Mesenchymal stem cell (in vitro differentiated cells and primary cell): ENCODE measurements around the gene DEPDC5.

Experiments used
- DNase-seq: peaks from one replicate; pipeline ENCODE4 v3.0.0-alpha.2; 2013
- H2AFZ ChIP-seq: one replicate; pipeline ENCODE4 v1.6.1; 2013; ENCODE audit warnings: low read depth, mild to moderate bottlenecking, control low read depth, inconsistent platforms, low read length, moderate library complexity
- H2AK5ac ChIP-seq: 2 replicates; pipeline ENCODE4 v1.6.1; 2013; ENCODE audit warnings: low read length, moderate library complexity, mild to moderate bottlenecking, inconsistent platforms; ENCODE audit not compliant: severe bottlenecking
- H2BK120ac ChIP-seq: one replicate; pipeline ENCODE4 v1.6.1; 2013; ENCODE audit warnings: low read depth, mild to moderate bottlenecking, inconsistent platforms, low read length, moderate library complexity
- H2BK12ac ChIP-seq, 2 experiments: one replicate each; pipeline ENCODE4 v1.6.1; 2013; ENCODE audit warnings: inconsistent platforms in 2 of 2, low read length in 2 of 2, mild to moderate bottlenecking in 2 of 2, moderate library complexity in 2 of 2, control low read depth in 1 of 2
- H2BK15ac ChIP-seq: one replicate; pipeline ENCODE4 v1.6.1; 2013; ENCODE audit warnings: mild to moderate bottlenecking, low read depth, inconsistent platforms; ENCODE audit not compliant: poor library complexity, severe bottlenecking
- H2BK5ac ChIP-seq: 2 replicates; pipeline ENCODE4 v1.6.1; 2013; ENCODE audit warnings: low read depth, mild to moderate bottlenecking, low read length, control low read depth, inconsistent platforms; ENCODE audit not compliant: poor library complexity, severe bottlenecking
- H3K14ac ChIP-seq, 2 experiments: one replicate each; pipeline ENCODE4 v1.6.1; 2013; ENCODE audit warnings: inconsistent platforms in 2 of 2, low read length in 2 of 2, control low read depth in 1 of 2, mild to moderate bottlenecking in 1 of 2, moderate library complexity in 1 of 2
- H3K18ac ChIP-seq, 2 experiments: one replicate each; pipeline ENCODE4 v1.6.1; 2013; ENCODE audit warnings: inconsistent platforms in 2 of 2, low read length in 2 of 2, control low read depth in 1 of 2, low read depth in 1 of 2, mild to moderate bottlenecking in 1 of 2
- H3K23ac ChIP-seq, 2 experiments: one replicate each; pipeline ENCODE4 v1.6.1; 2013; ENCODE audit warnings: inconsistent platforms in 2 of 2, low read length in 2 of 2, mild to moderate bottlenecking in 2 of 2, moderate library complexity in 2 of 2, control low read depth in 1 of 2
- H3K27ac ChIP-seq: 2 replicates; pipeline ENCODE4 v1.5.1; 2013; ENCODE audit warnings: mild to moderate bottlenecking, moderate library complexity, low read length, control low read depth, inconsistent platforms; ENCODE audit not compliant: poor library complexity, severe bottlenecking
- H3K27me3 ChIP-seq, 2 experiments: 2 replicates each; pipeline versions ENCODE4 v1.6.1 to v1.7.0; 2013; ENCODE audit warnings: low read length in 2 of 2, mild to moderate bottlenecking in 2 of 2, moderate library complexity in 2 of 2, control low read depth in 1 of 2, inconsistent platforms in 1 of 2; ENCODE audit not compliant: control insufficient read depth in 1 of 2, insufficient read depth in 1 of 2
- H3K36me3 ChIP-seq, 2 experiments: 2 replicates each; pipeline versions ENCODE4 v1.6.1 to v1.7.0; 2013; ENCODE audit warnings: low read length in 2 of 2, control low read depth in 1 of 2, inconsistent platforms in 1 of 2, low read depth in 1 of 2, mild to moderate bottlenecking in 1 of 2; ENCODE audit not compliant: insufficient read depth in 2 of 2, control insufficient read depth in 1 of 2
- H3K4ac ChIP-seq, 2 experiments: one replicate each; pipeline ENCODE4 v1.6.1; 2013; ENCODE audit warnings: inconsistent platforms in 2 of 2, low read length in 2 of 2, mild to moderate bottlenecking in 2 of 2, moderate library complexity in 2 of 2, control low read depth in 1 of 2, low read depth in 1 of 2
- H3K4me1 ChIP-seq: 2 replicates; pipeline ENCODE4 v1.6.1; 2013; ENCODE audit warnings: low read depth, low read length, control low read depth; ENCODE audit not compliant: control insufficient read depth, insufficient read depth
- H3K4me2 ChIP-seq: 2 replicates; pipeline ENCODE4 v1.6.1; 2013; ENCODE audit warnings: low read length, mild to moderate bottlenecking, inconsistent platforms; ENCODE audit not compliant: poor library complexity, severe bottlenecking
- H3K4me3 ChIP-seq, 2 experiments: 2 replicates each; pipeline versions ENCODE4 v1.5.1 to v1.7.0; 2013; ENCODE audit warnings: low read length in 2 of 2, mild to moderate bottlenecking in 2 of 2, control low read depth in 1 of 2, low read depth in 1 of 2; ENCODE audit not compliant: insufficient read depth in 1 of 2
- H3K79me1 ChIP-seq: replicated peaks from 2 replicates; pipeline ENCODE4 v1.6.1; 2013; ENCODE audit warnings: mild to moderate bottlenecking, control low read depth, low read length, inconsistent platforms; ENCODE audit not compliant: poor library complexity, severe bottlenecking
- H3K9ac ChIP-seq: 2 replicates; pipeline ENCODE4 v1.7.0; 2013; ENCODE audit warnings: mild to moderate bottlenecking, low read length, moderate library complexity
- H3K9me3 ChIP-seq: 2 replicates; pipeline ENCODE4 v1.7.0; 2013; ENCODE audit warnings: mild to moderate bottlenecking, low read length; ENCODE audit not compliant: control insufficient read depth
- H4K8ac ChIP-seq: one replicate; pipeline ENCODE4 v1.6.1; 2013; ENCODE audit warnings: inconsistent platforms, mild to moderate bottlenecking, low read length, moderate library complexity
- H4K91ac ChIP-seq: one replicate; pipeline ENCODE4 v1.6.1; 2013; ENCODE audit warnings: mild to moderate bottlenecking, low read length, inconsistent platforms
- WGBS: methylation state at CpG from one replicate; pipeline ENCODE4 v1.1.7; 2013; ENCODE audit warnings: mixed read lengths; 5-methylcytosine and 5-hydroxymethylcytosine counted together

Gene DEPDC5

GRCh38 chr22:31891366-31892079 lies 137.7 kb downstream of the DEPDC5 start:
- Histone ChIP-seq H3K9me3 (no peaks in the 10 kb centered on the region), H3K36me3 (peaks cover 10 to 37% of the 10 kb centered on the region in 2 experiments), H3K4me2 (no peak overlapping the region), H3K27ac (no peak overlapping the region), H2BK15ac (no peak overlapping the region), H3K79me1 (no peaks in the 10 kb centered on the region), H3K4me1 (peaks cover 2% of the 10 kb centered on the region), H3K4ac (no peak overlapping the region), H3K9ac (no peak overlapping the region), H2BK12ac (no peak overlapping the region), H3K27me3 (no peaks in the 10 kb centered on the region), H4K8ac (no peak overlapping the region), H3K18ac (no peak overlapping the region), H2AK5ac (no peak overlapping the region), H4K91ac (no peak overlapping the region), H3K4me3 (no peak overlapping the region), H3K23ac (no peak overlapping the region), H2AFZ (no peak overlapping the region), H3K14ac (no peak overlapping the region), H2BK5ac (no peak overlapping the region), H2BK120ac (no peak overlapping the region)
- WGBS = 77% methylated on average over 5 of the region's 5 CpGs
- peak; percentile 29 for DNase-seq

GRCh38 chr22:31892080-31892433 lies 138.2 kb downstream of the DEPDC5 start:
- H2BK5ac ChIP-seq = no peak overlapping the region
- WGBS = 100% methylated on average over 2 of the region's 2 CpGs
- H2BK120ac ChIP-seq = no peak overlapping the region
- no peaks in the 10 kb centered on the region for H3K27me3 ChIP-seq
- no peak overlapping the region for H2AFZ ChIP-seq
- no peak overlapping the region for H3K18ac ChIP-seq
- H3K9ac ChIP-seq = no peak overlapping the region
- no peak for DNase-seq
- no peak overlapping the region for H4K91ac ChIP-seq
- no peaks in the 10 kb centered on the region for H3K79me1 ChIP-seq
- H3K27ac ChIP-seq = no peak overlapping the region
- H2AK5ac ChIP-seq = no peak overlapping the region
- no peak overlapping the region for H3K23ac ChIP-seq
- H3K36me3 ChIP-seq = peaks cover 10 to 39% of the 10 kb centered on the region in 2 experiments
- no peaks in the 10 kb centered on the region for H3K9me3 ChIP-seq
- H3K4me2 ChIP-seq = no peak overlapping the region
- no peak overlapping the region for H2BK15ac ChIP-seq
- H3K4me3 ChIP-seq = no peak overlapping the region
- no peak overlapping the region for H2BK12ac ChIP-seq
- H3K4ac ChIP-seq = no peak overlapping the region
- no peak overlapping the region for H3K14ac ChIP-seq
- peaks cover 2% of the 10 kb centered on the region for H3K4me1 ChIP-seq
- H4K8ac ChIP-seq = no peak overlapping the region

DNA sequence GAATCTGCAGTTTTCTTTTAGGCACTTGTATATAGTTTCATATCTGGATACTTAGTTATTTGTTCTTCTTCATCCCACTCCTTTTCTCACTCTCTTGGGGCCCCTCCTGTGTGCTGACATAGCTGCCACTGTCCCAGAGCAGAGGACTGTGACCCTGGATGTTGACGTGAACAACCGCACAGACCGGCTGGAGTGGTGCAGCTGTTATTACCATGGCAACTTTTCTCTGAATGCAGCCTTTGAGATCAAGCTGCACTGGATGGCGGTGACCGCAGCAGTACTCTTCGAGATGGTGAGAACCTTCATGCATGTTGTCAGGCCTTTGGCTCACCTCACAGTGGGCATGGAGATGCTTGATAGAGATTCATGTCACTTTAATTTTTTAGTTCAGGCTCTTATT lies 139.6 kb downstream of the DEPDC5 start:
- H4K8ac ChIP-seq = no peak overlapping the region

DNA sequence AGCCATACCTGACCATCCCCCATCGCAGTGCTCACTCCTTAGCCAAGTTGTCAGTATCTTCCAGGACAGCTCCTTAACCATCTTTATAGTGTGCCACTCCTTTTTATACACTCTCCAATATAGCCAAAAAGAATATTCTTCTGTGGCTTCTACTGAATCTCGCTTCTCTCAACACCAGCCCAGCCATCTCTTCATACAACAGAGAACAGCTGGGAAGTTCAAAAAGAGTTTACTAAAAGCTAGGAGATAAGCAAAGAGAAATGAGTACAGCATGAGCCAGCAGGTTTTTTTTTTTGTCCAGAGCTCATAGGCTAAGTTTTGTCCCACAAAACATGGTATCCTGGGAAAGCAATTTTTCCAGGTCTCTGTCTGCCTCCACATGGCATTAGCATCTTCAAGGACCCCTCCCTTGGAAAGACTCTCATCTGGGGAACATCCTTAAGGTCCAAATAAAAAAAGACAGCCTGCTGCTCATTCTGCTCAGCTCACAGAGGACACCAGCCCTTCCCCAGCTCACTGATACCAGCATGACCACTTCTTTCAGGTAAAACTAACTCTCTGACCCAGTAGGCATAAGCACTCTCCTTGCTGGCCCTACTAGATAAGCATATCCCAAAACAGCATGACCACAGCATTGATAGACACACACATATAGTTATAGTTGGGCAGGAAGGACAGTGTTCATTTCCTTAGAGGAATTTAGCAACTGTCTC lies 141.7 kb downstream of the DEPDC5 start:
- WGBS = 88% methylated on average over 2 of the region's 2 CpGs
- no peak overlapping the region for H2AFZ ChIP-seq
- no peak overlapping the region for H3K14ac ChIP-seq
- H3K9me3 ChIP-seq = no peaks in the 10 kb centered on the region
- H3K18ac ChIP-seq = no peak overlapping the region
- H4K8ac ChIP-seq = no peak overlapping the region
- peaks cover 14 to 41% of the 10 kb centered on the region in 2 experiments for H3K36me3 ChIP-seq
- H3K27me3 ChIP-seq = no peaks in the 10 kb centered on the region
- H4K91ac ChIP-seq = no peak overlapping the region
- H3K4me3 ChIP-seq = no peak overlapping the region
- H2BK120ac ChIP-seq = no peak overlapping the region
- no peak overlapping the region for H2BK12ac ChIP-seq
- no peak overlapping the region for H2BK5ac ChIP-seq
- no peak overlapping the region for H3K23ac ChIP-seq
- H3K9ac ChIP-seq = no peak overlapping the region
- H3K4ac ChIP-seq = no peak overlapping the region
- H3K4me2 ChIP-seq = no peak overlapping the region
- no peak overlapping the region for H2BK15ac ChIP-seq
- H3K27ac ChIP-seq = no peak overlapping the region
- no peak for DNase-seq
- no peaks in the 10 kb centered on the region for H3K4me1 ChIP-seq
- H2AK5ac ChIP-seq = no peak overlapping the region
- H3K79me1 ChIP-seq = no peaks in the 10 kb centered on the region

More for the DNA sequence above, 139.6 kb downstream of the DEPDC5 start:
- no peak overlapping the region for H2BK120ac ChIP-seq
- no peak overlapping the region for H3K9ac ChIP-seq
- WGBS = 86% methylated on average over 6 of the region's 6 CpGs
- no peak overlapping the region for H3K4me3 ChIP-seq
- no peak overlapping the region for H2BK15ac ChIP-seq
- no peaks in the 10 kb centered on the region for H3K9me3 ChIP-seq
- no peak overlapping the region for H4K91ac ChIP-seq
- no peaks in the 10 kb centered on the region for H3K4me1 ChIP-seq
- no peak overlapping the region for H3K27ac ChIP-seq
- no peaks in the 10 kb centered on the region for H3K27me3 ChIP-seq
- H3K36me3 ChIP-seq = peaks cover 17 to 47% of the 10 kb centered on the region in 2 experiments
- no peak overlapping the region for H3K4me2 ChIP-seq
- H2BK12ac ChIP-seq = no peak overlapping the region
- no peak overlapping the region for H3K4ac ChIP-seq
- no peak for DNase-seq
- no peak overlapping the region for H3K18ac ChIP-seq
- H3K79me1 ChIP-seq = no peaks in the 10 kb centered on the region
- H2BK5ac ChIP-seq = no peak overlapping the region
- no peak overlapping the region for H2AK5ac ChIP-seq
- H3K14ac ChIP-seq = no peak overlapping the region
- H3K23ac ChIP-seq = no peak overlapping the region
- H2AFZ ChIP-seq = no peak overlapping the region
